Measurements from ENCODE around the gene TNRC6C. TPM values are rescaled to one million over a fixed set of nuclear protein-coding genes. Genes with fewer than 3 reads are reported as not detected.

The TNRC6C gene
- total and polyA plus RNA-seq, 9 of the 15 experiments (the other 6 are each of a cell fraction or from before 2014, with no cell fraction given) = 0.20 to 4.9 (median 2.3) TPM

GRCh38 chr17:78051186-78051972 is 92.9 kb downstream of the TNRC6C start (continued):
- TF ChIP-seq PKNOX1 (IDR thresholded peaks at IDR 0.05) = 0 out of 2 replicates have a peak, but pooled peaks have one; percentile 14
- TF ChIP-seq, protein P1, sequence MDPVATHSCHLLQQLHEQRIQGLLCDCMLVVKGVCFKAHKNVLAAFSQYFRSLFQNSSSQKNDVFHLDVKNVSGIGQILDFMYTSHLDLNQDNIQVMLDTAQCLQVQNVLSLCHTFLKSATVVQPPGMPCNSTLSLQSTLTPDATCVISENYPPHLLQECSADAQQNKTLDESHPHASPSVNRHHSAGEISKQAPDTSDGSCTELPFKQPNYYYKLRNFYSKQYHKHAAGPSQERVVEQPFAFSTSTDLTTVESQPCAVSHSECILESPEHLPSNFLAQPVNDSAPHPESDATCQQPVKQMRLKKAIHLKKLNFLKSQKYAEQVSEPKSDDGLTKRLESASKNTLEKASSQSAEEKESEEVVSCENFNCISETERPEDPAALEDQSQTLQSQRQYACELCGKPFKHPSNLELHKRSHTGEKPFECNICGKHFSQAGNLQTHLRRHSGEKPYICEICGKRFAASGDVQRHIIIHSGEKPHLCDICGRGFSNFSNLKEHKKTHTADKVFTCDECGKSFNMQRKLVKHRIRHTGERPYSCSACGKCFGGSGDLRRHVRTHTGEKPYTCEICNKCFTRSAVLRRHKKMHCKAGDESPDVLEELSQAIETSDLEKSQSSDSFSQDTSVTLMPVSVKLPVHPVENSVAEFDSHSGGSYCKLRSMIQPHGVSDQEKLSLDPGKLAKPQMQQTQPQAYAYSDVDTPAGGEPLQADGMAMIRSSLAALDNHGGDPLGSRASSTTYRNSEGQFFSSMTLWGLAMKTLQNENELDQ (CRISPR knock-in tag; IDR thresholded peaks at IDR 0.05; ENCODE audit: borderline replicate concordance) = no peak
- TF ChIP-seq TAF7 (tag; IDR thresholded peaks at IDR 0.05) = no peak
- TF ChIP-seq TCF7 (IDR thresholded peaks at IDR 0.05; ENCODE audit: borderline replicate concordance) = no peak
- no peak for TF ChIP-seq CEBPG (CRISPR knock-in tag; IDR thresholded peaks at IDR 0.05)
- TF ChIP-seq CEBPG (tag; conservative IDR thresholded peaks at IDR 0.05 in 1 of 2, IDR thresholded peaks at IDR 0.05 in 1 of 2) = no peak
- no peak for TF ChIP-seq TGIF2 (CRISPR knock-in tag; IDR thresholded peaks at IDR 0.05)
- peak; percentile 16; the same call in 1 of the 2 replicates for TF ChIP-seq MAFF (IDR thresholded peaks at IDR 0.05; ENCODE audit: low read length)
- TF ChIP-seq CBX3 (IDR thresholded peaks at IDR 0.05; ENCODE audit: borderline replicate concordance in 1 of 2, low read length in 2 of 2) = no peak
- TF ChIP-seq THRAP3 (IDR thresholded peaks at IDR 0.05; ENCODE audit: borderline replicate concordance) = no peak
- TF ChIP-seq LARP7 (IDR thresholded peaks at IDR 0.05) = no peak
- TF ChIP-seq FOXK2 (conservative IDR thresholded peaks at IDR 0.05 in 1 of 2, IDR thresholded peaks at IDR 0.05 in 1 of 2; ENCODE audit: low read depth in 2 of 2) = no peak
- no peak for TF ChIP-seq PCBP1 (IDR thresholded peaks at IDR 0.05; ENCODE audit: low read depth, low read length, poor library complexity, severe bottlenecking)
- no peak for TF ChIP-seq SMAD2 (IDR thresholded peaks at IDR 0.05; ENCODE audit: low read depth, low read length)
- TF ChIP-seq RFX7 (CRISPR knock-in tag; IDR thresholded peaks at IDR 0.05) = no peak
- no peak for TF ChIP-seq SMAD4 (CRISPR knock-in tag; conservative IDR thresholded peaks at IDR 0.05)
- TF ChIP-seq DMBX1 (CRISPR knock-in tag; IDR thresholded peaks at IDR 0.05; ENCODE audit: borderline replicate concordance) = no peak
- TF ChIP-seq ZNF140 (CRISPR knock-in tag; IDR thresholded peaks at IDR 0.05) = no peak
- peak; percentile 80 for TF ChIP-seq CEBPB (tag; IDR thresholded peaks at IDR 0.05)
- TF ChIP-seq TSC22D4 (tag; IDR thresholded peaks at IDR 0.05) = no peak
- no peak for TF ChIP-seq KHSRP (IDR thresholded peaks at IDR 0.05)
- TF ChIP-seq SRSF3 (IDR thresholded peaks at IDR 0.05; ENCODE audit: insufficient read depth, low read length) = no peak
- TF ChIP-seq, protein P2, sequence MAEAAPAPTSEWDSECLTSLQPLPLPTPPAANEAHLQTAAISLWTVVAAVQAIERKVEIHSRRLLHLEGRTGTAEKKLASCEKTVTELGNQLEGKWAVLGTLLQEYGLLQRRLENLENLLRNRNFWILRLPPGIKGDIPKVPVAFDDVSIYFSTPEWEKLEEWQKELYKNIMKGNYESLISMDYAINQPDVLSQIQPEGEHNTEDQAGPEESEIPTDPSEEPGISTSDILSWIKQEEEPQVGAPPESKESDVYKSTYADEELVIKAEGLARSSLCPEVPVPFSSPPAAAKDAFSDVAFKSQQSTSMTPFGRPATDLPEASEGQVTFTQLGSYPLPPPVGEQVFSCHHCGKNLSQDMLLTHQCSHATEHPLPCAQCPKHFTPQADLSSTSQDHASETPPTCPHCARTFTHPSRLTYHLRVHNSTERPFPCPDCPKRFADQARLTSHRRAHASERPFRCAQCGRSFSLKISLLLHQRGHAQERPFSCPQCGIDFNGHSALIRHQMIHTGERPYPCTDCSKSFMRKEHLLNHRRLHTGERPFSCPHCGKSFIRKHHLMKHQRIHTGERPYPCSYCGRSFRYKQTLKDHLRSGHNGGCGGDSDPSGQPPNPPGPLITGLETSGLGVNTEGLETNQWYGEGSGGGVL (CRISPR knock-in tag; IDR thresholded peaks at IDR 0.05) = no peak
- no peak for TF ChIP-seq MTA1 (IDR thresholded peaks at IDR 0.05; ENCODE audit: borderline replicate concordance)
- peak; percentile 52 for TF ChIP-seq MEIS2 (IDR thresholded peaks at IDR 0.05; ENCODE audit: partially characterized antibody)
